ENCODE data around the gene PANK4.
A peak's percentile ranks its signal among the peaks of the same experiment; 100 is the strongest.

The PANK4 gene

DNA sequence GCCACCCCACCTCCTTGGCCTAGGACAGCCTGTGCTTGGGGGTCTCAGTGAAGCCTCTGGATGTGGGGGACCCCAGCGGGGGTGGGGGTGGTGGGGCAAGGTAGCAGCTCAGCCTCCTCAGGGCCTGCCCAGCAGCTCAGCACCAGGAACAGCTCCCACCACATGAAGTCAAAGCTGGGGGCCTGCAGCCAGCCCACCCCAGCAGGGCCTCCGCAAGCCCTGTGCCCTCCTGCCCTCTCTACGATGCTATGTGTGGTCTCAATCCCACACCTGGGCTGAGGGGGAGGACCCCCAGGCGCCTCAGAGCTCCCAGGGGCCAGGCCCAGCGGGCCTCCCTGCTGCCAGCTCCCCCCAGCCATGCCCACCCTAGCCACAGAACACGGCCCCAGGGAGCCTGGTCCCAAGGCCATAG lies 18.6 kb downstream of the PANK4 start:
- TF ChIP-seq EP300 (IDR thresholded peaks at IDR 0.05; ENCODE audit: borderline replicate concordance) = no peak
- TF ChIP-seq, protein P1, sequence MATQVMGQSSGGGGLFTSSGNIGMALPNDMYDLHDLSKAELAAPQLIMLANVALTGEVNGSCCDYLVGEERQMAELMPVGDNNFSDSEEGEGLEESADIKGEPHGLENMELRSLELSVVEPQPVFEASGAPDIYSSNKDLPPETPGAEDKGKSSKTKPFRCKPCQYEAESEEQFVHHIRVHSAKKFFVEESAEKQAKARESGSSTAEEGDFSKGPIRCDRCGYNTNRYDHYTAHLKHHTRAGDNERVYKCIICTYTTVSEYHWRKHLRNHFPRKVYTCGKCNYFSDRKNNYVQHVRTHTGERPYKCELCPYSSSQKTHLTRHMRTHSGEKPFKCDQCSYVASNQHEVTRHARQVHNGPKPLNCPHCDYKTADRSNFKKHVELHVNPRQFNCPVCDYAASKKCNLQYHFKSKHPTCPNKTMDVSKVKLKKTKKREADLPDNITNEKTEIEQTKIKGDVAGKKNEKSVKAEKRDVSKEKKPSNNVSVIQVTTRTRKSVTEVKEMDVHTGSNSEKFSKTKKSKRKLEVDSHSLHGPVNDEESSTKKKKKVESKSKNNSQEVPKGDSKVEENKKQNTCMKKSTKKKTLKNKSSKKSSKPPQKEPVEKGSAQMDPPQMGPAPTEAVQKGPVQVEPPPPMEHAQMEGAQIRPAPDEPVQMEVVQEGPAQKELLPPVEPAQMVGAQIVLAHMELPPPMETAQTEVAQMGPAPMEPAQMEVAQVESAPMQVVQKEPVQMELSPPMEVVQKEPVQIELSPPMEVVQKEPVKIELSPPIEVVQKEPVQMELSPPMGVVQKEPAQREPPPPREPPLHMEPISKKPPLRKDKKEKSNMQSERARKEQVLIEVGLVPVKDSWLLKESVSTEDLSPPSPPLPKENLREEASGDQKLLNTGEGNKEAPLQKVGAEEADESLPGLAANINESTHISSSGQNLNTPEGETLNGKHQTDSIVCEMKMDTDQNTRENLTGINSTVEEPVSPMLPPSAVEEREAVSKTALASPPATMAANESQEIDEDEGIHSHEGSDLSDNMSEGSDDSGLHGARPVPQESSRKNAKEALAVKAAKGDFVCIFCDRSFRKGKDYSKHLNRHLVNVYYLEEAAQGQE (IDR thresholded peaks at IDR 0.05; ENCODE audit: low read depth) = peak; percentile 66

DNA sequence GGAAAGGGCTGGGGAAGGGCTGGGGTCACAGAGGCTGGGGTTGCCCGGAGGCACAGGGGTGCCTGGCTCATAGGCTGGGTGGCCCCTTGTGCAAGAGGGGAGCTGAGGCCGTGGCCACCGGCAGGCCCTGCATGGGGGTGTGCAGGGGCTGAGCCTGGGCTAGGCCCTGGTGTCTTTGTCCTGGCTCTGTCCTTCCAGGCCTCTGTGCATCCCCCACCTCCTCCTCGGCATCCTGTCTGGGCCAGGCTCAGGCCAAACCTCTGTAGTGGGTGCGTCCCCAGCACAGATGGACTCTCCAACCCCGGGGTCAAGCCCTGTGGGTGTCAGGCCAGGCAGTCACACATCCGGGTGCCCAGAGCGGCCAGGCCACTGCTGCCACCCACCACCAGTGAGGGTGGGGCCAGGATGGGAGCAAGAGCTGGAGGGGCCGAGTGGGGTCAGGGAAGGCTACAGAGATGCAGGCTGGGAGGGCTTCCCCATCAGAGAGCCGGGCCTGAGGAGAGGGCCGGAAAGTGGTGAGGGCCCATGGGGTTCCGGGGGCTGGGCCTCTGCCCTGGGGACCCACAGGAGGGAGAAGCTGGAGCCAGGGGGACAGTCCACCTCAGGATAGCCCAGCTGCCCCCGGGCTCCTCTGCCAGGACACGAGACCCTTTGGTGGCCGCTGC lies 19.4 kb downstream of the PANK4 start:
- TF ChIP-seq, protein P2, sequence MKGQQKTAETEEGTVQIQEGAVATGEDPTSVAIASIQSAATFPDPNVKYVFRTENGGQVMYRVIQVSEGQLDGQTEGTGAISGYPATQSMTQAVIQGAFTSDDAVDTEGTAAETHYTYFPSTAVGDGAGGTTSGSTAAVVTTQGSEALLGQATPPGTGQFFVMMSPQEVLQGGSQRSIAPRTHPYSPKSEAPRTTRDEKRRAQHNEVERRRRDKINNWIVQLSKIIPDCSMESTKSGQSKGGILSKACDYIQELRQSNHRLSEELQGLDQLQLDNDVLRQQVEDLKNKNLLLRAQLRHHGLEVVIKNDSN (IDR thresholded peaks at IDR 0.05) = no peak
- TF ChIP-seq CEBPB (IDR thresholded peaks at IDR 0.05) (no peak), EP300 (IDR thresholded peaks at IDR 0.05; ENCODE audit: borderline replicate concordance) (no peak), TAF1 (IDR thresholded peaks at IDR 0.05; ENCODE audit: low read depth) (no peak)

DNA sequence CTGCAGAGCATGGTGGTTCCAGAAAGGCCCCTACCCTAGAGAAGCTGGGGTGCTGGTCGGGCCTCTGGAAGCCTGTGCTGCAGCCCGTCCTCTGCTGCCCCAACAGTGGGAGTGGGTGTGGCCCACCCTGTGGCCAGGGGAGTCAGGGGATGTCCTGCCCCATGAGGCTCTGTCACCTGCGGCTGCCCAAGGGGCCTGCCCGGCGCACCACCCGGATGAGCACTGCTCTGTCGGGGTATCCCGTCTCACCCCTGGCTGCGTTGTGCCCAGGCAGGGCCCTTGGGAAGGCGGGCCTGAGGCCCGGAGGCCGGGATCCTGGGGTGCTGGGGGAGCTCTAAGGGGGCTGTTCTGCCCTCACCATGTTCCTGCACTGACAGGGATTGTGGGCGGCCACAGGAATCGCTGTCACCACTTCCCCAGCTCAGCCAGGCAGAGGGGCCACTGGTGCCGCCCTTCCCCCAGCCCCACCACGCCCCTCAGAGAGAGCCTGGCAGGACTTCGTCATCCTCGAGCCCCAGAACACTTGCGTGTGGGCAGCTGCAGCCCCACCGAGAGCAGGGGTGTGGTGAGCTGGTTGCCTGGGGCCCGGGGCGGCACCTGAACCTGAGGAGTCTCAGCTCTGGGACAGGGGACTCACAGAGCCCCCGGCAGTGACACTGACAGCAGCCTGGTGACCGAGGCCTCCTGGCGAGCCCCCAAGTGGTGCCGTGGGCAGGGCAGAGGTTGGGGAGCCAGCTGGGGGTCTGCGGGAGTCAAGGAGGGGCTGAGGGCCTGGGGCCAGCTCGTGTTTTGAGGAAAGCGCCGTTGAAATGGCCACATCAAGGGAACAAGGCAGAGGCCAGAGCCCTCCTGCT lies 20.2 kb downstream of the PANK4 start:
- no peak for TF ChIP-seq EP300 (IDR thresholded peaks at IDR 0.05; ENCODE audit: borderline replicate concordance)
- no peak for TF ChIP-seq CEBPB (IDR thresholded peaks at IDR 0.05)
- no peak for TF ChIP-seq ZBTB7A (IDR thresholded peaks at IDR 0.05; ENCODE audit: low read depth)
- TF ChIP-seq YY1 (IDR thresholded peaks at IDR 0.05; ENCODE audit: low read depth) = no peak
- TF ChIP-seq RAD21 (IDR thresholded peaks at IDR 0.05; ENCODE audit: low read depth) = no peak

DNA sequence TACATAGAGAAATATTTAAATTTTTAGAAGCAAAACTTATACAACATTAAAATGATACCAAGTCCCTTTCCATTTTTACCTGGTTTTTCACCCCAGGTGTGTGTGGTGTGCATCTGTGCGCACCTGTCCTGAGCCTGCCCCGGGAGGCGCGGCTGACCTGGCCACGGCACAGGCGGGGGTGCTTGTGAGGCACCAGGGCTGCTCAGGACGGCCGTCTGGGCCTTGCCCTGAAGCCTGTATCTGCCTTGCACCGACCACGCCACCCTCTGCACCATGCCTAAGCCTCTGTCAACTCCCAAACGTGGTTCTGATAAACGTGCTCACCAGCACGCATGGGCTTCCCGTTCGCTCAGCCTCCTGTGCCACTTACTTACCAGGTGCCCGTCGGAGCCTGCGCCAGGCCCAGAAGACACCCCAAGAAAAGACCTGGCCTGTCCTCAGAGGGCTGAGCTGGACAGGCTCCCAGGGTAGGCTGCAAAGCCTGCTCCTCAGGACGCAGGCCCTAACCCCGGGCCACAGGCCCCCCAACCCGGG lies 20.9 kb downstream of the PANK4 start:
- TF ChIP-seq, protein P1 (IDR thresholded peaks at IDR 0.05; ENCODE audit: low read depth) = no peak
- no peak for TF ChIP-seq FOXM1 (IDR thresholded peaks at IDR 0.05; ENCODE audit: borderline replicate concordance, low read depth)

DNA sequence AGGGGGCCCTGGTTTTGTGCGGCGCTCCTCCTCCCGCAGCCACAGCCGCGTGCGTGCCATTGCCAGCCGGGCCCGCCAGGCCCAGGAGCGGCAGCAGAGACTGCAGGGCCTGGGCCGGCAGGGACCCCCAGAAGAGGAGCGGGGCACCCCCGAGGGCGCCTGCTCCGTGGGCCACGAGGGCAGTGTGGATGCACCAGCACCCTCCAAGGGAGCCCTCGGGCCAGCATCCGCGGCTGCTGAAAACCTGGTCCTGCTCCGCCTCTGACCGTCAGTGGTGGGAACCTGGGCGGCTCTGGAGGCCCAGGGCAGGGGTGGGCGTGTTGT lies 21.5 kb downstream of the PANK4 start:
- no peak for TF ChIP-seq RAD21 (IDR thresholded peaks at IDR 0.05; ENCODE audit: low read depth)
- TF ChIP-seq, protein P3, sequence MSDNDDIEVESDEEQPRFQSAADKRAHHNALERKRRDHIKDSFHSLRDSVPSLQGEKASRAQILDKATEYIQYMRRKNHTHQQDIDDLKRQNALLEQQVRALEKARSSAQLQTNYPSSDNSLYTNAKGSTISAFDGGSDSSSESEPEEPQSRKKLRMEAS (IDR thresholded peaks at IDR 0.05) = no peak
- no peak for TF ChIP-seq TAF1 (IDR thresholded peaks at IDR 0.05; ENCODE audit: low read depth)
- no peak for TF ChIP-seq NFIC (IDR thresholded peaks at IDR 0.05)
- TF ChIP-seq CEBPB (IDR thresholded peaks at IDR 0.05) = no peak
- TF ChIP-seq, protein P2 (IDR thresholded peaks at IDR 0.05) = no peak
- TF ChIP-seq, protein P1 (IDR thresholded peaks at IDR 0.05; ENCODE audit: low read depth) = no peak
- no peak for TF ChIP-seq TEAD4 (IDR thresholded peaks at IDR 0.05)
- no peak for TF ChIP-seq EP300 (IDR thresholded peaks at IDR 0.05; ENCODE audit: borderline replicate concordance)
- TF ChIP-seq EGR1 (IDR thresholded peaks at IDR 0.05) = no peak
- no peak for TF ChIP-seq ZBTB7A (IDR thresholded peaks at IDR 0.05; ENCODE audit: low read depth)
- no peak for TF ChIP-seq TCF12 (IDR thresholded peaks at IDR 0.05; ENCODE audit: low read depth)
- TF ChIP-seq YY1 (IDR thresholded peaks at IDR 0.05; ENCODE audit: low read depth) = no peak
- TF ChIP-seq CREB1 (IDR thresholded peaks at IDR 0.05; ENCODE audit: low read depth) = no peak
- no peak for TF ChIP-seq FOXM1 (IDR thresholded peaks at IDR 0.05; ENCODE audit: borderline replicate concordance, low read depth)
